Calu3 (cell line): ENCODE measurements around the gene DBH. TPM values are rescaled to one million over a fixed set of nuclear protein-coding genes. Genes with fewer than 3 reads are reported as not detected.

ENCODE experiments used
- BruUV-seq: library from RNA; stranded (reverse); fragments of 400-500 nt; replicated peaks from 2 replicates; lab custom pipeline; 2021; lab: Mats Ljungman, UMichigan
- CTCF ChIA-PET: fragments of 300-600 bp; sonication (Branson Sonifier 250); formaldehyde crosslinking; loops from one replicate; lab custom pipeline; 2022; ENCODE audit warnings: antibody characterized with exemption; lab: Charles Lee
- DNase-seq: peaks from one replicate; pipeline ENCODE4 v3.0.0; 2022
- H3K27ac Mint-ChIP-seq: one replicate; pipeline ENCODE4 v1.8.0; 2022; ENCODE audit warnings: mixed read lengths; ENCODE audit not compliant: unreplicated experiment
- H3K27me3 Mint-ChIP-seq: one replicate; pipeline ENCODE4 v1.8.0; 2022; ENCODE audit warnings: mixed read lengths; ENCODE audit not compliant: unreplicated experiment
- H3K36me3 Mint-ChIP-seq: one replicate; pipeline ENCODE4 v1.8.0; 2022; ENCODE audit warnings: mild to moderate bottlenecking, moderate library complexity, mixed read lengths; ENCODE audit not compliant: insufficient read depth, unreplicated experiment
- H3K4me1 Mint-ChIP-seq: one replicate; pipeline ENCODE4 v1.8.0; 2022; ENCODE audit warnings: mild to moderate bottlenecking, low read depth, mixed read lengths; ENCODE audit not compliant: unreplicated experiment
- H3K4me3 Mint-ChIP-seq: one replicate; pipeline ENCODE4 v1.8.0; 2022; ENCODE audit warnings: mild to moderate bottlenecking, low read depth, moderate library complexity, mixed read lengths; ENCODE audit not compliant: unreplicated experiment
- H3K9me3 Mint-ChIP-seq: one replicate; pipeline ENCODE4 v1.8.0; 2022; ENCODE audit warnings: low read depth, mixed read lengths; ENCODE audit not compliant: unreplicated experiment
- CTCF ChIP-seq: fragments of 200-600 bp; IDR thresholded peaks from one replicate; pipeline ENCODE4 v1.8.0; 2022; ENCODE audit warnings: antibody characterized with exemption; ENCODE audit not compliant: unreplicated experiment
- intact Hi-C: fragments of 100-400 bp; cut with micrococcal nuclease; formaldehyde crosslinking; loops from one replicate; pipeline ENCODE4 v1.10.0; 2022; ENCODE audit not compliant: unreplicated experiment
- total RNA-seq: library from RNA; stranded (reverse); gene quantifications from 2 replicates; pipeline ENCODE4 v1.2.3, GENCODE V29; 2022

DBH gene
- total RNA-seq, 1 experiment from 2014 or later: not detected

GRCh38 chr9:133681658-133682306, 45.6 kb downstream of the DBH start:
- Mint-ChIP-seq H3K4me1 (no peaks in the 10 kb centered on the region), H3K4me3 (no peak overlapping the region), H3K27ac (no peak overlapping the region), H3K9me3 (no peaks in the 10 kb centered on the region), H3K36me3 (no peaks in the 10 kb centered on the region), H3K27me3 (peaks cover 41% of the 10 kb centered on the region)
- CTCF ChIA-PET: no interaction called here
- intact Hi-C loops: no loop called here
- no peak for DNase-seq
- BruUV-seq: no TSS peak
- no peak for TF ChIP-seq CTCF

- Mint-ChIP-seq H3K27me3 (peaks cover 37% of the 10 kb centered on the region), H3K4me3 (no peak overlapping the region), H3K4me1 (no peaks in the 10 kb centered on the region), H3K36me3 (no peaks in the 10 kb centered on the region), H3K27ac (no peak overlapping the region), H3K9me3 (no peaks in the 10 kb centered on the region)
- TF ChIP-seq CTCF: no peak
- DNase-seq: no peak
- intact Hi-C loops: no loop called here
- no TSS peak for BruUV-seq
- CTCF ChIA-PET: no interaction called here
Measured at GRCh38 chr9:133682818-133683585, 46.8 kb downstream of the DBH start.

- Mint-ChIP-seq H3K27me3 (peaks cover 37% of the 10 kb centered on the region), H3K4me1 (no peaks in the 10 kb centered on the region)
- intact Hi-C loops: no loop called here
Measured at GRCh38 chr9:133683586-133684120, 47.5 kb downstream of the DBH start.

More at GRCh38 chr9:133683586-133684120, 47.5 kb downstream of the DBH start:
- Mint-ChIP-seq H3K27ac (no peak overlapping the region), H3K4me3 (no peak overlapping the region), H3K36me3 (no peaks in the 10 kb centered on the region), H3K9me3 (no peaks in the 10 kb centered on the region)
- no peak for TF ChIP-seq CTCF
- DNase-seq: no peak
- CTCF ChIA-PET: no interaction called here
- no TSS peak for BruUV-seq
